Measurements from ENCODE around the gene TM4SF4.

GRCh38 chr3:149474250-149474817, at the start of gene TM4SF4:
- TF ChIP-seq CTCF (conservative IDR thresholded peaks at IDR 0.05) (no peak), ZFX (IDR thresholded peaks at IDR 0.05) (no peak)

Measured in C4-2B (cell line).